ENCODE measurements around the gene SCN2A.

Gene SCN2A

DNA sequence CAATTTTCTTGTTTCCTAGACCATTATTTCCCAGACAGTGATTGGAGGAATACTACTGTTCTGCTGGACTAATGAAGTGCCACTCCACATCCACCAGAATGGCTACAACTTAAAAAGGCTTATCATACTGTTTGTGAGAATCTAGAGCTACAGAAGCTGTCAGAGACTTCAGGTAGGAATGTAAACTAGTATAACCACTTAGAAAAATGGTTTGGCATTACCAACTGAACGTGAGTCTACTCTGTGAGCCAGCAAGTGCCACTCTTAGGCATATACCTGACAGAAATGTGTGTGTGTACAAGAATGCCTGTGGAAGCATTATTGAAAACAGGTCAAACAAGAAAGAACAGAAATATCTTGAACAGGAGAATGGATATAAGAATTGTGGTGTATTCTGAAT lies 31.1 kb upstream of the SCN2A start:
- Histone ChIP-seq H3K27ac (ENCODE audit: poor library complexity, severe bottlenecking) (no peak overlapping the region), H3K27me3 (ENCODE audit: insufficient read depth, poor library complexity, severe bottlenecking) (no peaks in the 10 kb centered on the region), H3K4me1 (ENCODE audit: insufficient read depth, poor library complexity, severe bottlenecking) (no peaks in the 10 kb centered on the region), H3K4me3 (ENCODE audit: severe bottlenecking) (no peak overlapping the region), H3K36me3 (ENCODE audit: low read depth) (no peaks in the 10 kb centered on the region), H3K9me3 (ENCODE audit: severe bottlenecking) (no peaks in the 10 kb centered on the region)
- TF ChIP-seq, protein P1, sequence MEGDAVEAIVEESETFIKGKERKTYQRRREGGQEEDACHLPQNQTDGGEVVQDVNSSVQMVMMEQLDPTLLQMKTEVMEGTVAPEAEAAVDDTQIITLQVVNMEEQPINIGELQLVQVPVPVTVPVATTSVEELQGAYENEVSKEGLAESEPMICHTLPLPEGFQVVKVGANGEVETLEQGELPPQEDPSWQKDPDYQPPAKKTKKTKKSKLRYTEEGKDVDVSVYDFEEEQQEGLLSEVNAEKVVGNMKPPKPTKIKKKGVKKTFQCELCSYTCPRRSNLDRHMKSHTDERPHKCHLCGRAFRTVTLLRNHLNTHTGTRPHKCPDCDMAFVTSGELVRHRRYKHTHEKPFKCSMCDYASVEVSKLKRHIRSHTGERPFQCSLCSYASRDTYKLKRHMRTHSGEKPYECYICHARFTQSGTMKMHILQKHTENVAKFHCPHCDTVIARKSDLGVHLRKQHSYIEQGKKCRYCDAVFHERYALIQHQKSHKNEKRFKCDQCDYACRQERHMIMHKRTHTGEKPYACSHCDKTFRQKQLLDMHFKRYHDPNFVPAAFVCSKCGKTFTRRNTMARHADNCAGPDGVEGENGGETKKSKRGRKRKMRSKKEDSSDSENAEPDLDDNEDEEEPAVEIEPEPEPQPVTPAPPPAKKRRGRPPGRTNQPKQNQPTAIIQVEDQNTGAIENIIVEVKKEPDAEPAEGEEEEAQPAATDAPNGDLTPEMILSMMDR (IDR thresholded peaks at IDR 0.05; ENCODE audit: poor library complexity, severe bottlenecking) = no peak
- ATAC-seq (ENCODE audit: low read depth) (no peak), DNase-seq (ENCODE audit: low spot score) (no peak)

DNA sequence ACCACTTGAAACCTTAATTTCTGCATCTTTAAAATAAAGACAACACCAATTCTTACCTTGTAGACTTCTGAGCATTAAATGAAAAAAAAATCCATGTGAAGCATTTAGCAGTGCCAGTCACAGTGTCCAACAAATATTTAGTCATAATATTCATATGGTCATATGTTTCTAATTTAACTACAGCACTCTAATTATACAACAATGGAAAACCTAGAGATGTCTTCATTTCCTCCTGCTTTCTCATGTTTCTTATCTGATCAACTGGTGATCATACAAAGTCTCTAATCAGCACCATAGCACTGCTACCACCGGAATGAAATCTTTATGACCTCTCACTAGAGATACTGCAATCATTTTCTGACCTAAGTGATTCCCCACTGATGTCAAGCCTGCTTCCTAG lies 25.1 kb upstream of the SCN2A start:
- ATAC-seq (ENCODE audit: low read depth) (no peak), DNase-seq (ENCODE audit: low spot score) (no peak)
- TF ChIP-seq, protein P1 (IDR thresholded peaks at IDR 0.05; ENCODE audit: poor library complexity, severe bottlenecking) = no peak
- no peak overlapping the region for H3K27ac ChIP-seq (ENCODE audit: poor library complexity, severe bottlenecking)
- H3K36me3 ChIP-seq (ENCODE audit: low read depth) = no peaks in the 10 kb centered on the region
- H3K27me3 ChIP-seq (ENCODE audit: insufficient read depth, poor library complexity, severe bottlenecking) = no peaks in the 10 kb centered on the region
- no peaks in the 10 kb centered on the region for H3K4me1 ChIP-seq (ENCODE audit: insufficient read depth, poor library complexity, severe bottlenecking)
- H3K4me3 ChIP-seq (ENCODE audit: severe bottlenecking) = no peak overlapping the region
- no peaks in the 10 kb centered on the region for H3K9me3 ChIP-seq (ENCODE audit: severe bottlenecking)

DNA sequence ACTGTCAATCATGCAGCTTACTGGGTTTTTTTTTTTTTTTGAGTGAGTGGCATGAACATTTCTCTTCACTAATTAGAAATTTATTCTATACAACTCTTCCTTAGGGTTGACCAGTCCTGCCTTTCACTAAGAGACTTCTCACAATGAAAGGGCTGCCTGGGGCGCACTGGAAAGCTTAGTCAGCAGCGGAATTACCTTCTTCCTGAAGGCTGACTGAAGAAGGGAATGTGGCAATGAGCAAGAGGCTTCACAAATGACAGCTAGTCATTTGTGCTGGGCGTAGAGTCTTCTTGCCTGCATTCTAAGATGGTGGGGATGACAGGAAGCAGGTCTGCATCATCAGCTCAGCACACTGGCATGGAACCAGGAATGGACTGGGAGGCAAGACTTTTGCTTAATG lies 19.7 kb upstream of the SCN2A start:
- TF ChIP-seq, protein P1 (IDR thresholded peaks at IDR 0.05; ENCODE audit: poor library complexity, severe bottlenecking) = no peak
- Histone ChIP-seq H3K9me3 (ENCODE audit: severe bottlenecking) (no peaks in the 10 kb centered on the region), H3K27me3 (ENCODE audit: insufficient read depth, poor library complexity, severe bottlenecking) (no peaks in the 10 kb centered on the region), H3K27ac (ENCODE audit: poor library complexity, severe bottlenecking) (no peak overlapping the region), H3K4me3 (ENCODE audit: severe bottlenecking) (no peak overlapping the region), H3K4me1 (ENCODE audit: insufficient read depth, poor library complexity, severe bottlenecking) (no peaks in the 10 kb centered on the region), H3K36me3 (ENCODE audit: low read depth) (no peaks in the 10 kb centered on the region)
- ATAC-seq (ENCODE audit: low read depth) (no peak), DNase-seq (ENCODE audit: low spot score) (no peak)

DNA sequence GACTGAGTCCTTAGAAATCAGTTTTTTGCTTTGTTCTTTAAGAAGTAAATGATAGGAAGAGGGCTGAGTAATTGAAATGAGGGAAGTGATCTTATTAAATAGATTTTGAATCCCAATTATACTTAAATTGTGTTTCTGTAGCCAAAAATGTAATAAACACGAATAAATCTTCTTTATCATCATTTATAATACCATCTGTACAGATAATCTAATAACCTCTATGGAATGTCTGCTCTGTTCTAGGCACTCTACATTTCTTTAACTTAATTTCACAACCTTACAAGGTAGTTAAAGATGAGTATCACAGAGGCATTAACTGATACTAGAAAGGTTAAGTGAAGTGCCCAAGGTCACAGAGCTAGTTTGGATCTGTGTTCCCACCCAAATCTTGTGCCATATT lies 14.3 kb upstream of the SCN2A start:
- Histone ChIP-seq H3K9me3 (ENCODE audit: severe bottlenecking) (no peaks in the 10 kb centered on the region), H3K27ac (ENCODE audit: poor library complexity, severe bottlenecking) (no peak overlapping the region), H3K27me3 (ENCODE audit: insufficient read depth, poor library complexity, severe bottlenecking) (no peaks in the 10 kb centered on the region), H3K4me3 (ENCODE audit: severe bottlenecking) (no peak overlapping the region), H3K36me3 (ENCODE audit: low read depth) (no peaks in the 10 kb centered on the region), H3K4me1 (ENCODE audit: insufficient read depth, poor library complexity, severe bottlenecking) (no peaks in the 10 kb centered on the region)
- no peak for DNase-seq (ENCODE audit: low spot score)
- no peak for ATAC-seq (ENCODE audit: low read depth)
- TF ChIP-seq, protein P1 (IDR thresholded peaks at IDR 0.05; ENCODE audit: poor library complexity, severe bottlenecking) = no peak

DNA sequence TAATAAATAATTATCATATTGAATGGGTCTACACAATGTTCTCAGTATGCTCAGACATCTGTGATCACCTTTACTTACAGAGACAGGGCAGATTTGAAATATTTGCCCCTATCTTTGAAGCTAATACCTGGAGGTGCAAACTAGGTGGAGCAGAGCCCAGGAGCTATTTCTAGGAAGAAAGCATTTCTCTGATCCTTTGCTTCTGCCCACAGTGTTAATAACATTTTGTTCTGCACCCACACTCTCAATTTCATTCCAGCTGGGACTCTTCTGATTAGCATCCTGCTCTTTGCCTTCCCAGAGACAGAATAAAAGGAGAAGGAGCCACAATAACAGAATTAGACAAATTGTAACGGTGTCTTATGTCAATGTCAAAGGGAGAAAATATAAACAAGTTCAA lies 11.6 kb upstream of the SCN2A start:
- no peak overlapping the region for H3K4me3 ChIP-seq (ENCODE audit: severe bottlenecking)
- no peak for DNase-seq (ENCODE audit: low spot score)
- no peak for ATAC-seq (ENCODE audit: low read depth)
- H3K9me3 ChIP-seq (ENCODE audit: severe bottlenecking) = no peaks in the 10 kb centered on the region
- no peak overlapping the region for H3K27ac ChIP-seq (ENCODE audit: poor library complexity, severe bottlenecking)
- TF ChIP-seq, protein P1 (IDR thresholded peaks at IDR 0.05; ENCODE audit: poor library complexity, severe bottlenecking) = no peak
- no peaks in the 10 kb centered on the region for H3K36me3 ChIP-seq (ENCODE audit: low read depth)
- H3K4me1 ChIP-seq (ENCODE audit: insufficient read depth, poor library complexity, severe bottlenecking) = no peaks in the 10 kb centered on the region
- H3K27me3 ChIP-seq (ENCODE audit: insufficient read depth, poor library complexity, severe bottlenecking) = no peaks in the 10 kb centered on the region
